Activated naive CD4-positive, alpha-beta T cell treated with anti-CD3 and anti-CD28 coated beads, Interleukin-2, amount 10 ng/mL, durations not matched to agents 7 days and 5 days (primary cell): ENCODE results near the gene USP5.
A peak's percentile ranks its signal among the peaks of the same experiment; 100 is the strongest.
"Not testable (repeated sequence)": the region's sequence is repeated elsewhere in the genome, so short reads cannot be mapped to it uniquely, and the experiment has no call there.

Experiments
- CTCF ChIA-PET: fragments of 350-600 bp; sonication (Branson Sonifier 250); formaldehyde crosslinking; loops from one replicate; lab custom pipeline; 2021; ENCODE audit warnings: antibody characterized with exemption; lab: Charles Lee
- DNase-seq: peaks from one replicate; pipeline ENCODE4 v3.0.0-alpha.2; 2020
- H3K27ac Mint-ChIP-seq: one replicate; pipeline ENCODE4 v1.8.0; 2021; ENCODE audit warnings: mild to moderate bottlenecking, moderate library complexity, mixed read lengths
- H3K27me3 Mint-ChIP-seq: one replicate; pipeline ENCODE4 v1.8.0; 2021; ENCODE audit warnings: mild to moderate bottlenecking, mixed read lengths
- H3K36me3 Mint-ChIP-seq: one replicate; pipeline ENCODE4 v1.8.0; 2021; ENCODE audit warnings: mixed read lengths
- H3K4me1 Mint-ChIP-seq: one replicate; pipeline ENCODE4 v1.8.0; 2021; ENCODE audit warnings: mixed read lengths
- H3K4me3 Mint-ChIP-seq: one replicate; pipeline ENCODE4 v1.8.0; 2021; ENCODE audit warnings: mild to moderate bottlenecking, moderate library complexity, mixed read lengths
- H3K9me3 Mint-ChIP-seq: one replicate; pipeline ENCODE4 v1.8.0; 2021; ENCODE audit warnings: mixed read lengths

Gene USP5

DNA sequence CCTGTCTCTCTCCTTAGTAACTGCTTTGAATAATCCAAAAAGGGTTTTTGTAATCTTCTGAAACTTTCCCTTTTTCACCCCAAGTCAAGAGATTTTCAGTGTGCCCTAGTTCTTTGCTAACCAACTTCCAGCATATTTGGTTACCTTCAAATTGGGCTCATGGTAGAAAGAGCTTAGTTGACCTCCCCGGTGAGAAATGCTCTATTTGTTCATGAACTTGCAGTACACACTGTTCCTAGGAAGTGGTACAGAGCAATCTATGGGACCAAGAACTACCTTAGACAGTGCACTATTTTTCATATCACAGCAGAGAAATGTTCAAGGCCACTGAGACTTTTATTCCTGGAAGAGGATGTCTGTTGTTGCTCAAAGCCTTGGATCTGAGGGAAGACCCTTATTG, 1.7 kb downstream of the USP5 start:
- Mint-ChIP-seq H3K36me3 (peaks cover 48% of the 10 kb centered on the region), H3K4me1 (peaks cover 43% of the 10 kb centered on the region), H3K27ac (peak overlapping the region; percentile 100), H3K27me3 (no peaks in the 10 kb centered on the region), H3K9me3 (no peaks in the 10 kb centered on the region), H3K4me3 (peak overlapping the region; percentile 84)
- DNase-seq, result no peak
- CTCF ChIA-PET, result interaction anchor here (0.9 to 6.2 kb wide), 8 partner anchors 10 to 310 kb away, joined by 3 to 38 read pairs (median 6); partner anchors contain the start of genes SPSB2 and TPI1

GRCh38 chr12:6854036-6854435, 2.1 kb downstream of the USP5 start:
- CTCF ChIA-PET, result interaction anchor here (1.2 to 4.3 kb wide), 4 partner anchors 10 to 19 kb away, joined by 3 to 29 read pairs (median 8); partner anchors contain the start of genes SPSB2 and TPI1
- no peak for DNase-seq
- Mint-ChIP-seq H3K4me1 (peaks cover 40% of the 10 kb centered on the region), H3K9me3 (no peaks in the 10 kb centered on the region), H3K36me3 (peaks cover 47% of the 10 kb centered on the region), H3K4me3 (peak overlapping the region; percentile 84), H3K27me3 (no peaks in the 10 kb centered on the region), H3K27ac (peak overlapping the region; percentile 100)

DNA sequence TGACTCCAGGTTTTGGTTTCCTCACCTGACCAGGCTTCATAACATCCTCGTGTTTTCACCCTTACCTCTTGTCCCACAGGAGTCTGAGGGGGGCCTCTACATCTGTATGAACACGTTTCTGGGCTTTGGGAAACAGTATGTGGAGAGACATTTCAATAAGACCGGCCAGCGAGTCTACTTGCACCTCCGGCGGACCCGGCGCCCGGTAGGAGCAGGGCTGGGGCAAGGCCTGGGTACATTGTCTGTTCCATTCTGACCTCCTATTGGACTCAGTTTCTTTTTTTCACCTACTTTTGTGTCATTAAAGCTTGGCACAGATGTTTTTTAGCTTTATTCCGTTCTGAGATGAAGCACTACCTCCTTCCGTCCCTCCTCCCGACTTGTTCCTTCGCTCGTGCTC, 3.4 kb downstream of the USP5 start:
- H3K27ac Mint-ChIP-seq, result no peak overlapping the region
- H3K9me3 Mint-ChIP-seq, result no peaks in the 10 kb centered on the region
- H3K4me3 Mint-ChIP-seq, result no peak overlapping the region
- CTCF ChIA-PET, result no interaction called here
- no peak for DNase-seq
- peaks cover 27% of the 10 kb centered on the region for H3K4me1 Mint-ChIP-seq
- no peaks in the 10 kb centered on the region for H3K27me3 Mint-ChIP-seq
- H3K36me3 Mint-ChIP-seq, result peaks cover 43% of the 10 kb centered on the region

DNA sequence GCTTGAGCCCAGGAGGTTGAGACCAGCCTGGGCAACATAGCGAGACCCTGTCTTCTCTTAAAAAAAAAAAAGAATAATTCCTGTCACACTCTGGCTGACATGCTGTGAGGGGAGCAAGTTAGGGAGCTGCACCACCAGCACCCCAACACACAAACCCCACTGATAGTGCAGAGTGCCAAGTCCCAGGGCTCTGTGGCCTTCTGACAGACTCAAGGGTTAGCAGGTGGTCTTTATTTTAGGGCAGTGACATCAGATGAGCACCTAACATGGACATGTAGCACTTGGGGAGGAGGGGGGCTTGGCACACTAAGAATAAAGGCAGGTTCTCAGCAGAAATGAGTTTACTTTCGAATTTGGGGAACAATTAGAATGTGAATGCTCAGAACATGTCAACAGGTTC, 6.8 kb downstream of the USP5 start:
- no peak for DNase-seq
- H3K4me3 Mint-ChIP-seq, result no peak overlapping the region
- H3K4me1 Mint-ChIP-seq, result peaks cover 13% of the 10 kb centered on the region
- H3K36me3 Mint-ChIP-seq, result peaks cover 64% of the 10 kb centered on the region
- no peaks in the 10 kb centered on the region for H3K27me3 Mint-ChIP-seq
- no peak overlapping the region for H3K27ac Mint-ChIP-seq
- CTCF ChIA-PET, result no interaction called here
- no peaks in the 10 kb centered on the region for H3K9me3 Mint-ChIP-seq

DNA sequence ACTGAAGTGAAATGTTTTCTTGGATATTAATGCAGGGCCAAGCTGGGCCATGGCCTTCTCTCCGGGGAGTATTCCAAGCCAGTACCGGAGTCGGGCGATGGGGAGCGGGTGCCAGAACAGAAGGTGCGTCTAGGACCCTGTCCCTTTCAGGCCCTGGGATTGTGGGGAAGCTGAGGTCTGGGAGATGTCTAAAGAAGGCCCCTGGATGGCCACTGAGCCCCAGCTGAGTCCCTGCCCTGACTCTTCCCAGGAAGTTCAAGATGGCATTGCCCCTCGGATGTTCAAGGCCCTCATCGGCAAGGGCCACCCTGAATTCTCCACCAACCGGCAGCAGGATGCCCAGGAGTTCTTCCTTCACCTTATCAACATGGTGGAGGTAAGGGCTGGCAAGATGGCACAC, 8.2 kb downstream of the USP5 start:
- CTCF ChIA-PET, result no interaction called here
- Mint-ChIP-seq H3K27me3 (no peaks in the 10 kb centered on the region), H3K36me3 (peaks cover 70% of the 10 kb centered on the region), H3K4me3 (no peak overlapping the region), H3K4me1 (peaks cover under 1% of the 10 kb centered on the region), H3K27ac (no peak overlapping the region), H3K9me3 (no peaks in the 10 kb centered on the region)
- DNase-seq, result no peak

DNA sequence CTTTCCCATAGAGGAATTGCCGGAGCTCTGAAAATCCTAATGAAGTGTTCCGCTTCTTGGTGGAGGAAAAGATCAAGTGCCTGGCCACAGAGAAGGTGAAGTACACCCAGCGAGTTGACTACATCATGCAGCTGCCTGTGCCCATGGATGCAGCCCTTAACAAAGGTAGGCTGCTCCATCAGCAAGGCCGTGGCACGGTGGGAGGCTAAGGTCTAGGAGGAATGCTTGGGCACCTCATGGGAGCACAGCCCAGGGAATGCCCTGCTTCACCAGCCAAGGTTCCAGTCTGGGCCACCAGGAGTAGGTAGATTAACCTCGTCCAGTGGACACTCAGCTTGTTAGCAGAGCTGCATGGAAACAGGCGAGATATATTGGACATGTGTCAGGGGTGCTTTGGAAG, 9.0 kb downstream of the USP5 start:
- CTCF ChIA-PET, result interaction anchor here (1.1 kb wide), 1 partner anchor 12 kb away, joined by 4 read pairs; the partner anchor contains the start of gene SPSB2
- Mint-ChIP-seq H3K27ac (no peak overlapping the region), H3K4me3 (no peak overlapping the region), H3K27me3 (no peaks in the 10 kb centered on the region), H3K36me3 (peaks cover 73% of the 10 kb centered on the region), H3K9me3 (no peaks in the 10 kb centered on the region), H3K4me1 (no peaks in the 10 kb centered on the region)
- no peak for DNase-seq

- Mint-ChIP-seq H3K9me3 (no peaks in the 10 kb centered on the region), H3K4me3 (no peak overlapping the region), H3K36me3 (peaks cover 68% of the 10 kb centered on the region), H3K27ac (no peak overlapping the region), H3K4me1 (peaks cover under 1% of the 10 kb centered on the region), H3K27me3 (no peaks in the 10 kb centered on the region)
- CTCF ChIA-PET, result interaction anchor here (1.1 kb wide), 1 partner anchor 11 kb away, joined by 4 read pairs; the partner anchor contains the start of gene SPSB2
- DNase-seq, result no peak
Observed at GRCh38 chr12:6861391-6861790, 9.4 kb downstream of the USP5 start.

GRCh38 chr12:6863033-6863432, 11.1 kb downstream of the USP5 start:
- H3K4me3 Mint-ChIP-seq, result no peak overlapping the region
- CTCF ChIA-PET, result no interaction called here
- no peak for DNase-seq
- H3K27me3 Mint-ChIP-seq, result no peaks in the 10 kb centered on the region
- H3K27ac Mint-ChIP-seq, result no peak overlapping the region
- peaks cover 59% of the 10 kb centered on the region for H3K36me3 Mint-ChIP-seq
- no peaks in the 10 kb centered on the region for H3K9me3 Mint-ChIP-seq
- H3K4me1 Mint-ChIP-seq, result peaks cover 10% of the 10 kb centered on the region

DNA sequence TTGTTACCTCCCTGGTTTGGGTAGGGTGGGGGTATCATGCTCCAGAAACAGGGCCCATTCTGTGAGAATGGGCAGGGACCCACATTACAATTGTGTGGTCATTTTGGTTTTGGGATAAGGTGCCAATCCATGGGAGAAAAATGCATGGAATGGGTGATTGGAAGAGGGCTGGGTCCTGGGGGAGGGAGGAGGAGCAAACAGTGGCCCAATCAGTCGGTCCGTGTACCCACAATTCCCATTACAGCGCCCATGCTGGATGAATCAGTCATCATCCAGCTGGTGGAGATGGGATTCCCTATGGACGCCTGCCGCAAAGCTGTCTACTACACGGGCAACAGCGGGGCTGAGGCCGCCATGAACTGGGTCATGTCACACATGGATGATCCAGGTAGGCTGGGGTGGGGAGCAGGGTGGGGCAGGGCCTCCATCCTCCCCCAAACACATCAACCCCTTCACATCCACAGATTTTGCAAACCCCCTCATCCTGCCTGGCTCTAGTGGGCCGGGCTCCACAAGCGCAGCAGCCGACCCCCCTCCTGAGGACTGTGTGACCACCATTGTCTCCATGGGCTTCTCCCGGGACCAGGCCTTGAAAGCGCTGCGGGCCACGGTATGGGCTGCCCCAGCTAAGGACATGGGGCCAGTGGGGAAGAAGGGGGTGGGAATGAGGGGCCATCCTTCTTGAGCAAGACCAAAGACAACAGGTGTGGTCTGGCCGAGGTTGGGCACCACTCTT, 11.8 kb downstream of the USP5 start:
- Mint-ChIP-seq H3K27ac (no peak overlapping the region), H3K4me1 (peaks cover 17% of the 10 kb centered on the region), H3K9me3 (no peaks in the 10 kb centered on the region), H3K36me3 (peaks cover 64% of the 10 kb centered on the region), H3K4me3 (no peak overlapping the region), H3K27me3 (no peaks in the 10 kb centered on the region)
- CTCF ChIA-PET, result no interaction called here
- no peak for DNase-seq

DNA sequence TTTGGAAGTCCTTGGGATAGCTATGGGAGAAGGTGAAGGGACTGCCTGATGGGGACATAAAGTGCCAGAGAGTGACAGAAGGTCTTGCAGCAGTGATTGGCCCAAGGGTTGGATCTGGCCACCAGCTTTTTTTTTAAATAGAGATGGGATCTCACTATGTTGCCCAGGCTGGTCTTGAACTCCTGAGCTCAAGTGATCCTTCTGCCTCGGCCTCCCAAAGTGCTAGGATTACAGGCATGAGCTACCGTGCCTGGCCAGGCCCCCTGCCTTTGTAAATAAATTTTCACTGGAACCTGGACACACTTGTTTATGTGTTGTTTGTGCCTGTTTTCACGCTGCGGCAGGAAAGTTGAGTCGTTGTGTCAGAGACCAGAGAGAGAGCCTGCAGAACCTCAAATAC, 13.4 kb downstream of the USP5 start:
- Mint-ChIP-seq H3K27ac (peak overlapping the region; percentile 17), H3K36me3 (peaks cover 72% of the 10 kb centered on the region), H3K4me3 (peak overlapping the region; percentile 18), H3K4me1 (peaks cover 32% of the 10 kb centered on the region)
- H3K27me3 Mint-ChIP-seq, DNase-seq, H3K9me3 Mint-ChIP-seq: not testable (repeated sequence)
- CTCF ChIA-PET, result interaction anchor here (0.6 to 3.3 kb wide), 3 partner anchors 12 to 55 kb away, joined by 3 to 9 read pairs (median 4); partner anchors contain the start of gene USP5

DNA sequence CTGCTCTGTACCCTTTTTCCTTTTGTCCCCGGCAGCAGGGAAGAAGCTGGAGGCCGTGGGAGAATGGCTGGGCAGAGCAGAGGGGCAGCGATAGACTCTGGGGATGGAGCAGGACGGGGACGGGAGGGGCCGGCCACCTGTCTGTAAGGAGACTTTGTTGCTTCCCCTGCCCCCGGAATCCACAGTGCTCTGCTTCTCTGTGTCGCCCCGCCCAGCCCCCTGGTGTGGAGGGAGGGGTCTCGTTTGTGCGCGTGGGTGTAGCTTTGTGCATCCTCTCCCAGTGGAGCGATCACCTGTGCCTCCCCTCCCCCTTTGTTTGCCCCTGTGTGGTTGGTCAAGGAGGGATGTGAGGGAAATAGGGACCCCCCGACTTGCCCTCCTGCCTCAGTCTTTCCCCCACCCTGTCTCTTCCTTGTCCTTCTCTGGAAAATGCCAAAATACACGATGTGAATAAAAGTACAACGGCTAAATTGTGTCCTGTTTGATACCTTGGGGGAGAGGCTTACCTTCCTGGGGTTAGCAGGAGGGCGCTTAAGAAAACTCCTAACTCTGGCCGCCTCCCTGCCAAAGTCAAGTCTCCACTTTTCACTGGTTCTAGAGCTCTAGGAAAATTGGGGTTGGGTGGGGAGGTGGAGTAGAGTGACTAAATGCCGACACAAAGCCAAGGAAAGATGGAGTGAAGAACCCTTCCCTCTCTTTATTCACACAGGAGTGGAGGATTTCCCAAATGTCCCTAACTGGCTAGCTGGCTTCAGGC, 14.4 kb downstream of the USP5 start:
- Mint-ChIP-seq H3K27me3 (no peaks in the 10 kb centered on the region), H3K4me1 (peaks cover 43% of the 10 kb centered on the region), H3K27ac (no peak overlapping the region), H3K4me3 (peak overlapping the region; percentile 95), H3K9me3 (no peaks in the 10 kb centered on the region), H3K36me3 (peaks cover 73% of the 10 kb centered on the region)
- DNase-seq, result no peak
- CTCF ChIA-PET, result interaction anchor here (0.7 to 3.3 kb wide), 3 partner anchors 13 to 236 kb away, joined by 3 to 9 read pairs (median 3); no protein-coding TSS in a partner anchor

GRCh38 chr12:6866920-6867412, 15.0 kb downstream of the USP5 start:
- Mint-ChIP-seq H3K4me1 (peaks cover 49% of the 10 kb centered on the region), H3K4me3 (peak overlapping the region; percentile 95), H3K9me3 (no peaks in the 10 kb centered on the region), H3K36me3 (peaks cover 77% of the 10 kb centered on the region), H3K27me3 (no peaks in the 10 kb centered on the region), H3K27ac (peak overlapping the region; percentile 95)
- no peak for DNase-seq
- CTCF ChIA-PET, result interaction anchor here (0.7 to 3.3 kb wide), 3 partner anchors 13 to 236 kb away, joined by 3 to 9 read pairs (median 3); no protein-coding TSS in a partner anchor

DNA sequence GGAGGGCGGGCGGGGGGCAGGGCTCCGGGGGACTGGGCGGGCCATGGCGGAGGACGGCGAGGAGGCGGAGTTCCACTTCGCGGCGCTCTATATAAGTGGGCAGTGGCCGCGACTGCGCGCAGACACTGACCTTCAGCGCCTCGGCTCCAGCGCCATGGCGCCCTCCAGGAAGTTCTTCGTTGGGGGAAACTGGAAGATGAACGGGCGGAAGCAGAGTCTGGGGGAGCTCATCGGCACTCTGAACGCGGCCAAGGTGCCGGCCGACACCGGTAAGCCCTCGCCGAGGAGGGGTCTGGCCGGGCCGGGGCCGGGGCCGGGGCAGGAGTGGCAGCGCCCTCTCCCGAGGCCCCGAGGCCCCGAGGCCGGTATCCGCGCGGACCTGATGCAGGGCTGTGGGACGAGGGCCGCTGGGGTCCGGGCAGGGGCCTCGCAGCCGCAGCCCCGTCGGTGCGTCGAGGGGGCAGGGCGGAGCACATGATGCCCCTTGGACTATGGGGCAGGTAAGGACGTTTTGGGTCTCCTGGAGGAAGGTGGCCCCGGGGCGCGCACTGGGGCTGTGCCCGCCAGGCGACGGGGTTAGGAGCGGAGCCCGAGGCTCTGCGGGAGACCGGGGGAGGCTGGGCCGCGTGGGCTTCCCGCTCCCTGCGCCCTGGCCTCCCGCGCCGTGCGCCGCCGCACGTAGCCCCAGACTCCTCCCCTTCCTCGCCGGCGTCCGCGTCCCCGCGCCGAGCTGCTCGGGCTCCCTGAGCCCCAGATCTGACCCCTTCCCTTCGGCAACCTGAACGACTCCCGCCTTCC, 15.7 kb downstream of the USP5 start, which contains the start of gene TPI1:
TSS of gene TPI1 (plus strand) at position 119 of the 798 bp plus-strand sequence. CDS start at position 155, 36 bp downstream.
- peaks cover 73% of the 10 kb centered on the region for H3K36me3 Mint-ChIP-seq
- H3K4me1 Mint-ChIP-seq, result peaks cover 55% of the 10 kb centered on the region
- DNase-seq, result peak; percentile 86
- H3K27ac Mint-ChIP-seq, result peak within 1 kb of the TSS; percentile 95
- H3K9me3 Mint-ChIP-seq, result no peaks in the 10 kb centered on the region
- H3K4me3 Mint-ChIP-seq, result peak within 1 kb of the TSS; percentile 97
- no peaks in the 10 kb centered on the region for H3K27me3 Mint-ChIP-seq
- CTCF ChIA-PET, result interaction anchor here (0.7 to 3.3 kb wide), 6 partner anchors 10 to 351 kb away, joined by 3 to 20 read pairs (median 6); partner anchors contain the start of genes CDCA3 and USP5
